GM23338 (cell line): Measurements from ENCODE around the gene EIF5A2. TPM values are rescaled to one million over a fixed set of nuclear protein-coding genes. Genes with fewer than 3 reads are reported as not detected.

Source experiments
- ATAC-seq: fragments of 200-7000 bp; cut with Tn5 transposase; 3 replicates; pipeline ENCODE4 v1.9.1; 2020
- DNase-seq: peaks from one replicate; pipeline ENCODE4 v3.0.0-alpha.2; 2015; ENCODE audit warnings: low spot score
- H2AFZ ChIP-seq: fragments of 200-600 bp; sonication (generic); 2 replicates; pipeline ENCODE4 v1.8.0; 2016; ENCODE audit warnings: antibody characterized with exemption, mild to moderate bottlenecking, moderate library complexity
- H3F3A ChIP-seq: fragments of 200-600 bp; sonication (generic); replicated peaks from 2 replicates; pipeline ENCODE4 v1.8.0; 2017; ENCODE audit warnings: antibody characterized with exemption, mixed run types, low read depth
- H3K27ac ChIP-seq: fragments of 200-600 bp; sonication (generic); 2 replicates; pipeline ENCODE4 v1.6.1; 2016; ENCODE audit warnings: low read depth
- H3K27me3 ChIP-seq: fragments of 200-600 bp; sonication (generic); 2 replicates; pipeline ENCODE4 v1.8.0; 2016; ENCODE audit warnings: mild to moderate bottlenecking, mixed run types, moderate library complexity; ENCODE audit not compliant: insufficient read depth
- H3K36me3 ChIP-seq: fragments of 200-600 bp; sonication (generic); 2 replicates; pipeline ENCODE4 v1.8.0; 2016; ENCODE audit warnings: mild to moderate bottlenecking; ENCODE audit not compliant: insufficient read depth
- H3K4me1 ChIP-seq: fragments of 200-600 bp; sonication (generic); 2 replicates; pipeline ENCODE4 v1.8.0; 2016; ENCODE audit warnings: mild to moderate bottlenecking, moderate library complexity; ENCODE audit not compliant: insufficient read depth
- H3K4me2 ChIP-seq: fragments of 200-600 bp; sonication (generic); 2 replicates; pipeline ENCODE4 v1.7.1; 2017; ENCODE audit warnings: mixed run types
- H3K4me3 ChIP-seq: fragments of 200-600 bp; sonication (generic); 2 replicates; pipeline ENCODE4 v1.6.1; 2016; ENCODE audit warnings: mixed run types
- H3K79me2 ChIP-seq: fragments of 200-600 bp; sonication (generic); replicated peaks from 2 replicates; pipeline ENCODE4 v1.8.0; 2017; ENCODE audit warnings: mild to moderate bottlenecking; ENCODE audit not compliant: insufficient read depth
- H3K9me2 ChIP-seq: fragments of 200-600 bp; sonication (generic); 2 replicates; pipeline ENCODE4 v1.8.0; 2017; ENCODE audit not compliant: insufficient read depth
- H4K20me1 ChIP-seq: fragments of 200-600 bp; sonication (generic); replicated peaks from 2 replicates; pipeline ENCODE4 v1.8.0; 2017; ENCODE audit warnings: mild to moderate bottlenecking; ENCODE audit not compliant: insufficient read depth
- H3K27ac Mint-ChIP-seq: 2 replicates; pipeline ENCODE4 v1.8.0; 2020; ENCODE audit warnings: inconsistent platforms, mild to moderate bottlenecking, moderate library complexity, mixed read lengths
- H3K27me3 Mint-ChIP-seq: 3 replicates; pipeline ENCODE4 v1.8.0; 2022; ENCODE audit warnings: low read depth, mild to moderate bottlenecking, moderate library complexity, mixed read lengths, inconsistent platforms; ENCODE audit not compliant: insufficient read depth, poor library complexity
- H3K36me3 Mint-ChIP-seq: 3 replicates; pipeline ENCODE4 v1.8.0; 2021; ENCODE audit warnings: low read depth, mild to moderate bottlenecking, inconsistent platforms, moderate library complexity, mixed read lengths
- H3K4me1 Mint-ChIP-seq: 3 replicates; pipeline ENCODE4 v1.8.0; 2020; ENCODE audit warnings: mild to moderate bottlenecking, inconsistent platforms, mixed read lengths
- H3K4me3 Mint-ChIP-seq: 3 replicates; pipeline ENCODE4 v1.8.0; 2021; ENCODE audit warnings: moderate library complexity, mild to moderate bottlenecking, inconsistent platforms, mixed read lengths
- H3K9me3 Mint-ChIP-seq: 3 replicates; pipeline ENCODE4 v1.8.0; 2020; ENCODE audit warnings: moderate library complexity, mild to moderate bottlenecking, inconsistent platforms, mixed read lengths
- CREB1 ChIP-seq: fragments of 250-450 bp; sonication (Bioruptor Pico); IDR thresholded peaks from 2 replicates; pipeline ENCODE4 v1.5.0; 2020; ENCODE audit warnings: low read depth, mild to moderate bottlenecking, moderate library complexity
- CTCF ChIP-seq, 2 experiments: fragments of 200-600 bp in 1 of 2; sonication (generic) in 1 of 2; conservative IDR thresholded peaks; 2 replicates each; pipeline versions ENCODE4 v1.5.1 to v1.6.1; 2016 to 2017; ENCODE audit warnings: antibody characterized with exemption in 2 of 2, low read depth in 2 of 2, mild to moderate bottlenecking in 2 of 2, moderate library complexity in 1 of 2
- ETS1 ChIP-seq: IDR thresholded peaks from 2 replicates; pipeline ENCODE4 v1.6.1; 2016; ENCODE audit warnings: antibody characterized with exemption
- EZH2 ChIP-seq: fragments of 200-600 bp; sonication (generic); IDR thresholded peaks from one replicate; pipeline ENCODE4 v1.8.0; 2017; ENCODE audit warnings: antibody characterized with exemption, mild to moderate bottlenecking, low read depth; ENCODE audit not compliant: unreplicated experiment
- EZH2phosphoT487 ChIP-seq: fragments of 200-600 bp; sonication (generic); IDR thresholded peaks from one replicate; pipeline ENCODE4 v1.8.1; 2018; ENCODE audit warnings: antibody characterized with exemption; ENCODE audit not compliant: unreplicated experiment
- JUNB ChIP-seq: IDR thresholded peaks from one replicate; pipeline ENCODE4 v1.6.1; 2016; ENCODE audit warnings: antibody characterized with exemption; ENCODE audit not compliant: unreplicated experiment
- NANOG ChIP-seq: IDR thresholded peaks from 2 replicates; pipeline ENCODE4 v1.6.1; 2016; ENCODE audit warnings: antibody characterized with exemption, borderline replicate concordance
- POLR2AphosphoS5 ChIP-seq: IDR thresholded peaks from 2 replicates; pipeline ENCODE4 v1.6.1; 2016; ENCODE audit warnings: antibody characterized with exemption, low read depth
- REST ChIP-seq: IDR thresholded peaks from one replicate; pipeline ENCODE4 v1.6.1; 2018; ENCODE audit warnings: antibody characterized with exemption; ENCODE audit not compliant: unreplicated experiment
- STAT1 ChIP-seq: IDR thresholded peaks from one replicate; pipeline ENCODE4 v1.6.1; 2016; ENCODE audit warnings: antibody characterized with exemption; ENCODE audit not compliant: unreplicated experiment
- ZNF114 ChIP-seq: fragments of 250-450 bp; sonication (Bioruptor Pico); IDR thresholded peaks from 2 replicates; pipeline ENCODE4 v1.5.0; 2020; ENCODE audit warnings: mild to moderate bottlenecking, moderate library complexity
- ZNF331 ChIP-seq: fragments of 250-450 bp; sonication (Bioruptor Pico); IDR thresholded peaks from 2 replicates; pipeline ENCODE4 v1.5.0; 2020; ENCODE audit warnings: low read depth, mild to moderate bottlenecking, moderate library complexity
- ZNF462 ChIP-seq: fragments of 250-450 bp; sonication (Bioruptor Pico); IDR thresholded peaks from 2 replicates; pipeline ENCODE4 v1.5.0; 2020; ENCODE audit warnings: mild to moderate bottlenecking, moderate library complexity
- polyA plus RNA-seq: library from polyadenylated mRNA; unstranded; fragments of >200 nt; fragmentation: Nextera tagmentation; extraction: Ambion mirVana; gene quantifications from 2 replicates; pipeline ENCODE4 v1.2.1, GENCODE V29; 2016
- total RNA-seq: library from RNA; depleted of rRNA; stranded (reverse); fragments of >200 nt; shearing (Covaris generic); gene quantifications from 2 replicates; pipeline ENCODE4 v1.2.3, GENCODE V29; 2014

EIF5A2 gene
- total and polyA plus RNA-seq, 2 experiments from 2014 or later: 5.9 to 11.7 TPM

- Histone ChIP-seq H3K79me2 (no peaks in the 10 kb centered on the region), H4K20me1 (no peaks in the 10 kb centered on the region; the same call in 1 of the 2 replicates), H3K4me3 (no peak overlapping the region), H3K36me3 (no peaks in the 10 kb centered on the region), H3K4me2 (no peak overlapping the region), H3K4me1 (peaks cover 8% of the 10 kb centered on the region), H3K9me2 (no peaks in the 10 kb centered on the region), H3K27me3 (peaks cover 17% of the 10 kb centered on the region), H2AFZ (no peak overlapping the region), H3F3A (no peaks in the 10 kb centered on the region), H3K27ac (no peak overlapping the region)
- ATAC-seq: no peak
- H3K4me3 Mint-ChIP-seq: no peak overlapping the region
- H3K36me3 Mint-ChIP-seq: peaks cover 4% of the 10 kb centered on the region
- DNase-seq: no peak
- H3K27me3 Mint-ChIP-seq: peaks cover 9% of the 10 kb centered on the region
- peaks cover 4% of the 10 kb centered on the region; the same call in 2 of the 3 replicates for H3K9me3 Mint-ChIP-seq
- H3K27ac Mint-ChIP-seq: no peak overlapping the region
- no peak for TF ChIP-seq ZNF462 (CRISPR knock-in tag)
- no peak for TF ChIP-seq CTCF (conservative IDR thresholded peaks at IDR 0.05; ENCODE audit: low read depth in 2 of 2)
- TF ChIP-seq ZNF114 (CRISPR knock-in tag): no peak
- TF ChIP-seq NANOG: no peak
- TF ChIP-seq CREB1 (CRISPR knock-in tag): no peak
- TF ChIP-seq POLR2AphosphoS5: no peak
- no peak for TF ChIP-seq EZH2
- TF ChIP-seq STAT1: no peak
- TF ChIP-seq EZH2phosphoT487: no peak
- no peak for TF ChIP-seq REST
- TF ChIP-seq ZNF331 (CRISPR knock-in tag): no peak
- no peak for TF ChIP-seq JUNB
- no peak for TF ChIP-seq ETS1
- H3K4me1 Mint-ChIP-seq: peaks cover 9% of the 10 kb centered on the region
Observed at GRCh38 chr3:170903123-170903522, 5.3 kb downstream of the EIF5A2 start.
